ENCODE results near the gene CRACDL.

Gene CRACDL

GRCh38 chr2:98827625-98828368, 108.2 kb downstream of the CRACDL start:
- H3K4me3 ChIP-seq (ENCODE audit: low read depth, low read length), result no peak overlapping the region
- TF ChIP-seq CTCF (IDR thresholded peaks at IDR 0.05; ENCODE audit: low read depth, low read length), result no peak

GRCh38 chr2:98826856-98827255, 109.2 kb downstream of the CRACDL start:
- H3K4me3 ChIP-seq (ENCODE audit: low read depth, low read length), result no peak overlapping the region
- TF ChIP-seq CTCF (IDR thresholded peaks at IDR 0.05; ENCODE audit: low read depth, low read length), result no peak

- H3K4me3 ChIP-seq (ENCODE audit: low read depth, low read length), result no peak overlapping the region
- no peak for TF ChIP-seq CTCF (IDR thresholded peaks at IDR 0.05; ENCODE audit: low read depth, low read length)
Observed at GRCh38 chr2:98825858-98826257, 110.2 kb downstream of the CRACDL start.

- no peak overlapping the region for H3K4me3 ChIP-seq (ENCODE audit: low read depth, low read length)
- TF ChIP-seq CTCF (IDR thresholded peaks at IDR 0.05; ENCODE audit: low read depth, low read length), result no peak
Observed at GRCh38 chr2:98825404-98825803, 110.6 kb downstream of the CRACDL start.

- no peak for TF ChIP-seq CTCF (IDR thresholded peaks at IDR 0.05; ENCODE audit: low read depth, low read length)
- H3K4me3 ChIP-seq (ENCODE audit: low read depth, low read length), result no peak overlapping the region
Observed at GRCh38 chr2:98825020-98825350, 111.0 kb downstream of the CRACDL start.

GRCh38 chr2:98824256-98825019, 111.6 kb downstream of the CRACDL start:
- TF ChIP-seq CTCF (IDR thresholded peaks at IDR 0.05; ENCODE audit: low read depth, low read length), result no peak

More at GRCh38 chr2:98824256-98825019, 111.6 kb downstream of the CRACDL start:
- H3K4me3 ChIP-seq (ENCODE audit: low read depth, low read length), result no peak overlapping the region
